ENCODE measurements around the gene GRN.
"Not testable (repeated sequence)": the region's sequence is repeated elsewhere in the genome, so short reads cannot be mapped to it uniquely, and the experiment has no call there.

The GRN gene

DNA sequence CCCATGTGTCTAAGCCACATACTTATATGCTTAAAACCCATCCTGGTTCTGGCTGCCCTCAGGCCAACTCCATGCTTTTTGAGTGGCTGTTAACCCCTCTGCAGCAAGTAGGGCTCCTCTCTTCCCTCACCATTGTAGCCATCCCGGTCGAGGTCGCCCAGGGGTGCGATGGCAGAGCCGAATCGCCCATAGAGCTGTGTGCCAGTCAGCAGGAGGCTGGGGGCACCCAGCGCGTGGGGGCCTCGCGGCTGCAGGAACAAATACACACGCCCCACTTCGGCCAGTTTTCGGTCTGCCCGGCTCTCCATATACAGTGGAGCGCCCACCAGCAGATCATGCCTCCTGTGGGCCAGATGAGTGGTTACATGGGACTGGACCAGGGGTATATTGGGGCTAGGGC is 38.3 kb downstream of the GRN start:
- no peak for DNase-seq (ENCODE audit: low spot score)

DNA sequence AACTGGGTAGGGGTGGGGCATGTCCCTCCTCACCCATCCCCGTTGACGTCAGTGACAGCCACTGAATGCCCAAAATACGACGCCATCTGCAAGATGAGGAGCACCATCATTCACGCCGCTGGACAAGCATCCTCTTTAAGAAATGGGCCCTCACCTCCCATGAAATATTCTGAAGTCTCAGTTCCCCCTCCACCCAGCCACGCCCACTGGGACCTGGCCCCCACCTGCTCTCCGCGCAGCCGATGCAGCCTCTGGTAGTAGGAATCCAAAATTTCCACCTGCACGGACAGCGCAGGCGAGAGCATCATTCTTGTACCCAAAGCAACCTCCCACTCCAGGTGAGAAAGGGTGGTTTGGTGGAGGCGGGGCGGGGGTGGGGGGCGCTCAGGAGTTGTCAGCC is 38.8 kb downstream of the GRN start:
- no peak for DNase-seq (ENCODE audit: low spot score)

DNA sequence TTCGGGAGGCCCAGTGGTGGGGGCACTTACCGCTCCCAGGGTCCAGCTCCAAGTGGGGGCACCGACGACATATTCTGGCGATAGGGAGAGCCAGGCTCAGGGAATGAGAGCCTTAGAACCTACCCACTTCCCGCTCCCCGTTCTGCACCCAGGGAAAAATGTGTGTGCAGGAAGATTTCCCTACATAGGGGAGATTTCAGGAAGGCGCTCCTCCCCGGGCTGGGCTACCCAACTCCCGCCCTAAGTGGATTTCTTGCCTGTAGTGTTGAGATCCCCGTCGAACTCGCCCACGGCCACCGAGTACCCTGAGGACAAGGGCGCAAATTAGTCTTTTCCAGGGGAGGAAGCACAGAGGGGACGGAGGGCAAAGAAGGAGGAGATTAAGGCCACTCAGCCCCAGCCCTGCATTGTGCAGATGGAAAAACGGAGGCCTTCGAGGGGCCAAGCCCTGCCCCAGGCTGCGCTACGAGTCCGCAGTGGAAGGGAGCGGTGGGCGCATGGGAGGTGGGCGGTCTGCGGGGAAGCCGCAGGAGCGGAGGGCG is 39.2 kb downstream of the GRN start:
- no peak for DNase-seq (ENCODE audit: low spot score)

DNA sequence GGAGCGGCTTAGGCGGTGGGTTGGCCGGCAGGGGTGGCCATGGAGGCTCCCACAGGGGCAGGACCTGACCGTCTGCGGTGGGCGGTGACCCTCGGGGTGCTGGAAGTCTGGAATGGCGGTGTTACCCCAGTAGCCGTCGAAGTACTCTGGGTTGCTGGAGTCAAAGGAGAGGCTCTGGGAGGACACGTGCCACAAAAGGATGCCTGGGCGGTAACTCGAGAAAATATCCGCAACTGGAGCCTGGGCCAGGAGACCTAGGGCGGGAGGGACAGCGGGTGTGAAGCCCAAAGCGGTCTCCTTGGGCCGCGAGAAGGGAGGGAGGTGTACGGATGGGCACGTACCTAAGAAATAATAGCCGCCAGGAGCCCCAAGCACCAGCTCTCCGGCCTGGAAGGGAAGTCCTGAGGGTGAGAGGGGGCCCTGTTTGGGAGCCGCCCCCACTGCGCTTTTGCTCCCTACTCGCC is 39.8 kb downstream of the GRN start:
- DNase-seq (ENCODE audit: low spot score) = no peak

DNA sequence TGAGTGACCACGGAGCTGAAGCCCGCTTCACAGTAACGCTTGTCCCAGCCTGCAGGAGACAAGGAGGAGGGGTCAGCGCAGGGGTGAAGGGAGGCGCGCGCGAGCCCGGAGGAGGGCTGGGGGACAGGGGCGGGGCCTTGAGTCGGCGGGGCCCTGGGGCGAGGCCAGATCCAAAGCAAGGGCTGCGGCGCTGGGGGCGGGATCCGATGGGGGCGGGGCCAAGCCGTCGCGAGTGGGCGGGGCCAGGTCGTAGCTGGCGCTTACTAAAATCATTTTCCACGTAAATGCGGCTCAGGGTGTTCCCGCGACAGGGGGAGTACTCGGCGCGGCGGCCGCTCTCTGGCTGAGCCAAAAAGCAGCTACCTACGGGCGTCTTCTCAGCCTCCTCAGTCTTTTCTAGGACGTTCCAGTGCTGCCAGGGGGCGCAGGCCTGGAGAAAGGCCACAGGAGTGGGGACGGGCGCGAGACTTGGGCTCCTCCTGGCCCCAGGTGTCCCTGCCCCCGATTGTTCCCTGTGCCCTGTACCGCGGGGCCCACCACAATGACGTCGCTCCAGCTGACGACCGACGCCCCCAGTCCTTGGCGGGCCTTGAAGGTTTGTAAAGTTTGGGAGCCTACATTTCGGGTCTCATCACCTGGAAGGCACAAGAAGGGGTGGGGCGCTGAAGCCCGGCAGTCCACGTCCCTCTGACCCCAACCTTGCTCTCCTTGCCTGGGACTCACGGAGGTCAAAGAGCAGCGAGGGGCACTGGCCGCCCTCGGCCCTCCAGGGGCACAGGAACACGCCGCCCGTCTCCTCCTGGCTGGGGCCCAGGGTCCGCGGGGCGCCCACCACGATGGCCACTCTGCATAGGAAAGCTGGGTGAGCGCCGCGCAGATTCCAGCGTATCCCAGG is 40.4 kb downstream of the GRN start:
- peak; percentile 84 for DNase-seq (ENCODE audit: low spot score)

DNA sequence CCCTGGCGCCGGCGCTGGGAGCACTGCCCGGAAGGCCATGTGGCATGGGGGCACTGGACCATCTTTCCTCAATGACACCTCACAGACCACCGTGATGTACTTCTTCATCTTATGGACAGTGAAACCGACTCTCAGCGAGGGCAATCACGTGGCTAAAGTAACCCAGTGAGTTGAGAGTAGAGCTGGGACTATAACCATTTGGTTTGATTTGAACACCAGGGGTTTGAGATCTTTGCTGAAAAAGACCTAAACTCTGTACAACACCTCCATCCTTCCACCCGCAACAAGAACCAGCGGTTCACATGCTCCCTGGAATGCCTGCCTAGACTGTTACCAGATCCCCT is 41.1 kb downstream of the GRN start:
- DNase-seq (ENCODE audit: low spot score) = no peak

DNA sequence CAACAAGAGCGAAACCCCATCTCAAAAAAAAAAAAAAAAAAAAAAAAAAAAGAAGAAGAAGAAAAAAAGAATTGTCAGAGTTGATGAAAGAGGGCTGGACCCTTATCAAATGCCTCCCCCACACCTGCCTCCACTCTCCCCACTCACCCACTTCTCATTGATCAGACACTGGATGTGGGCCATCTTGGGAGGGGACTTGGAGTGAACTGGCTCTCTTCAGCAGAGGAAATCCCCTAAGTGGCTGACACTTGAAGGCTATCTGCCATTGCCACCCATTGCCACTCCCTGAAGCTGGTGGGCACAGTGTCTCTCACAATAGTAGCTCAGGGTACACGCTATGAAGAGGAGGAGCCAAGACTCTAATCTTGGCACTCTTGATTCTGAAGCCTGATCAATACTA is 42.7 kb downstream of the GRN start:
- no peak for DNase-seq (ENCODE audit: low spot score)

DNA sequence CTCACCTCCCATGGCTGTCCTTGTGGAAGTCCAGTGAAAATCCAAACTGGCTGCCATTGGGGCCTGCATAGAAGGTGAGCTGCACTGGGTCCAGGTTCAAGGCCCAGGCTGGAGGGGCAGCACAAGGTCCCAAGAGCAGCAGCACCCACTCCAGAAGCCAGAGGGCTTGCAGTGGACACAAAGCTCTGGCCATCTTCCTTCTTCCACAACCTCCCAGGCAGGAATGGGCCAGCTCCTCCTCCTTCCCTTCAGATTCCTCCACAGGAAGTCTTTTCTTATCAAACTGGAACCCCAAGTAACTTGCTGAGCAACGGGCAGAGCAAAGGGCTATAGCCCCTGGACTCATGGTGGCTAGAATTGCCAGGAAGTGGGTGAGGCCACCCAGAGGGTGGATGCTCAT is 44.2 kb downstream of the GRN start, which contains the start of gene ITGA2B:
TSS of gene ITGA2B (minus strand) at position 369 of the 400 bp plus-strand sequence. CDS start at position 193, 176 bp downstream.
- no peak for DNase-seq (ENCODE audit: low spot score)

DNA sequence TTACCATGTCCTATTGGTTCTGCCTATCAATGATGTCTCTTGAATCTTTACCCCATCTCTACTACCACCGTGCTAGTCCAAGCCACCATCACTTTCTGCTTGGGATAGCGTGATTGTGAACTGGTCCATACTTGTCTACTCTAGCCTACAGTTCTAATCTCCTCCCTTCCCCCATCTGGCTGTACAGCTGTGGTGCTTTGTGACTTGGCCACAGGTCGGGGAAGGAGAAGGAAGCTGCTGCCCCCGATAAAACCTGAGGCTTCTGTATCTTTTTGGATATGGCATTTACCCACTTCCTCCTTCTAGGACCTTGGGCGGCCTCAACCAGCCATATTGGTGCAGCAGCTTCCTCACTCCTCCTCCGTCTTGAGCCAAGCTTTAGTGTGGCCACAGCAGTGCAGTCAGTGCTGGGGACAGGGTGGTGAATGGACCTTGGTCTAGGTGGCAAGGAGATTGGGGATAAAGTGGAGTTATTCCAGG is 44.7 kb downstream of the GRN start:
- DNase-seq (ENCODE audit: low spot score) = no peak

DNA sequence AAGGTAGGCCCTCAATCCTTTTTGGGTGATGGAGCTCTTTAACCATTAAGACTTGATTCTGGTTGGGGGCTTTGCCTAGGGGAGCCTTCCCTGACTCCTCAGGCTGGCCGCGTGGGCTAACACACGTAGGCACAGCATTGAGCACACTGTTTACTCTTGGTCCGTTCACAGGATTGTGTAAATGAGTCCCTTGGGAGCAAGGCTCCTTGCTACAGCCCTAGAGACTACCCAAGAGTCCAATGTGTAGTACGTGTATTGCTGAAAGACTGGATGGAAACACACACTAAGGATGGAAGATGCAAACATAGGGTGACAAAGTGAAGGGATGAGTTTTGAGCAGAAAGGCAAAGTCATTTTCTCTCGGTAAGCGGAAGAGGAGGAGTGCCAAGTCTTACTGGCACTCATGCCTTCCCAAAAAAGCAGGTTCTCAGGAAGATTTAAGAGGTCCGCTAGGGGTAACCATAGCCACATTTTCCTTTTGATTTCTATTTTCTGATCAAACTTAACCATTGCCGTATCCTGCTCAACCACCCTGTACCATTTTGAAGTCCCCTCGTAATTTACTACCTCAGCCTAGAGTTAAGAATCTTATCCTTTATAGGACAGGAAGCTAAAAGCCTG is 45.3 kb downstream of the GRN start:
- no peak for DNase-seq (ENCODE audit: low spot score)

DNA sequence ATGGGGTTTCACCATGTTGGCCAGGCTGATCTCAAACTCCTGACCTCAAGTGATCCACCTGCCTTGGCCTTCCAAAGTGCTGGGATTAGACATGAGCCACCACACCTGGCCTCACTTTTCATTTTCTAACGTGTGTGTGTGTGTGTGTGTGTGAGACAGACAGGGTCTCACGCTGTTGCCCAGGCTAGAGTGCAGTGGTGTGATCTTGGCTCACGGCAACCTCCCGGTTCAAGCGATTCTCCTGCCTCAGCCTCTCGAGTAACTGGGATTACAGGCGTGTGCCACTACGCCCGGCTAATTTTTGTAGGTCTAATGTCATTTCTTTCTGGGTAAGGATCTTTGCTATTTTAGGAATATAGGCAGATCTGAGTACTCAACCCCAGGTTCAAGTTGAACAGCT is 49.0 kb downstream of the GRN start:
- not testable (repeated sequence) for DNase-seq (ENCODE audit: low spot score)

DNA sequence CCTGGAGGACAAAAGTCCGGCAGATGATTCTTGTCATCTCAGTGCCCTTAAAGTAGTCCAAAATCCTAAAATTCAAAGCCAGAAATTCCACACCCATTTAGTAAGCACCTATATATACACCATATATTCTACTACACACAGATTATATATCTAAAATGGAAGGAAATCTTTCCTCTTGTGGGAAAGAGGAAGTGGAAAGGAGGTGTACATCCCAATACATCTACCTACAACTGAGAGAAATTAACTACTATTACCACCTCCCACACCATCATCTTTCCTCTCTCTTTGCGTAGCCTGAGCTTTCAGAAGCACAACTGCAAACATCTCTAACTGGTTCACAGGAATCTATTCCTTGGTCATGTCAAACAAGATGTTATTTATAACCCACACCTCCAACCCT is 49.7 kb downstream of the GRN start:
- no peak for DNase-seq (ENCODE audit: low spot score)

DNA sequence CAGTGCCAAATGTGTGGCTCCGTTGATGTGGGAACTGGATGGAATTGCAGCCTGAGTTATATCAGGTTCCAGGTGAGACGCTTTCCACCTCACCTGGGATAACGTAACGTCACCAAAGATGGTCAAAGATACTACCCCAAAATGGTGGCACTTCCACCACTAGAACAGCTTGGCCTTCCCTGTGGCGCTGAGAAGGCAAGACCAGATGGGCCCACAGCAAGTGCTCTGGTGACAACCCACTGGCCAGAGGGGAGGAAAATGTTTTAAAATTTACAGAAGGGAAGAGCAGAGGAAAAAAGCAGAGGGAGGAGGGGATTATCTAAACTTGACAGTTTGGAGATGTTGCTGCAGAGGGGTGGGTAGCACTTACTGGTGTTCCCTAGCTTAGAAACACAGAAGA is 51.8 kb downstream of the GRN start:
- no peak for DNase-seq (ENCODE audit: low spot score)

DNA sequence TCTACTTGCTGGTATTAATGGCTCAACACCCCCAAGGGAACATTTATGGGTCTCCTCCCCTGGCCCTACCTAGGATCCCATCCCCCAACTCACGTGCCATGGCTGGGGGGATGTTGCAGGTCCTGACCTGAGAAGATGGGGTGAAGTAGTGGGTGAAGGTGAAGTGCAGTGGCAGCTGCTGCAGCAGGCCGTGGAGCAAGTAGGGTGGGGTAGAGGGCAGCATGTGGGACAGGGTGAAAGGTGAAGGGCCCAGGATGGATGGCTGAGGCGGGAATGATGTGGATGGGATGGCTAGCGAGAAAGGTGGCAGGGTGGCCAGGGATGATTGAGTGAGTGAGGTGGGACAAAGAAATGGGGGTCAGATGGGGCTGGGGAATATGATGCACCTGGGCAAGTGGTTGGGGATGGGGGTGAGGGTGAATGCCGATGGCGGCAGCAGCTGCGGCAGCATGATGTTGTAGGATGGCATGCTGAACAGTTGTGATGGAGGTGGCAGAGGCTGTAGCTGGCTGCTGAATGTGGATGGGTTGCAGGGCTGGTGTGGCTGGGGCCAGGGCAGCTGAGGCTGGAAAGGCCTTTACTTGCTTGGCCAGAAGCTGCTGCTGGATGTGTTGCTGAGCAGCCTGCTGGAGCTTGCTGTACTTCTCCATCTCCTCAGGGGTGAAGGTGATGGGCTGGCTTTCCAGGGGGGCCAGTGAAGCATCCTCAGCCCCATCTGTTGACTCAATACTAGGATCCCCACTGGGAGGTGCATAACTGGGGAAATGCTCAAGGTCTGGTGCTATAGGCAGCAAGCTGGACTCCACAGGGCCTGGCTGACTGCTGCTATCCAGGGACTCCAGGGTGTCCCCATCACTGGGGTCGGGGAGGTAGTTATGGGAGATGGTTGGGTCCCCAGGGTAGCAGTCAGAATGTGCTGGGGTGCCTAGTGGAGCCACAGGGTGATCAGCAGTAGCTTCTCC is 52.7 kb downstream of the GRN start:
- DNase-seq (ENCODE audit: low spot score) = no peak

DNA sequence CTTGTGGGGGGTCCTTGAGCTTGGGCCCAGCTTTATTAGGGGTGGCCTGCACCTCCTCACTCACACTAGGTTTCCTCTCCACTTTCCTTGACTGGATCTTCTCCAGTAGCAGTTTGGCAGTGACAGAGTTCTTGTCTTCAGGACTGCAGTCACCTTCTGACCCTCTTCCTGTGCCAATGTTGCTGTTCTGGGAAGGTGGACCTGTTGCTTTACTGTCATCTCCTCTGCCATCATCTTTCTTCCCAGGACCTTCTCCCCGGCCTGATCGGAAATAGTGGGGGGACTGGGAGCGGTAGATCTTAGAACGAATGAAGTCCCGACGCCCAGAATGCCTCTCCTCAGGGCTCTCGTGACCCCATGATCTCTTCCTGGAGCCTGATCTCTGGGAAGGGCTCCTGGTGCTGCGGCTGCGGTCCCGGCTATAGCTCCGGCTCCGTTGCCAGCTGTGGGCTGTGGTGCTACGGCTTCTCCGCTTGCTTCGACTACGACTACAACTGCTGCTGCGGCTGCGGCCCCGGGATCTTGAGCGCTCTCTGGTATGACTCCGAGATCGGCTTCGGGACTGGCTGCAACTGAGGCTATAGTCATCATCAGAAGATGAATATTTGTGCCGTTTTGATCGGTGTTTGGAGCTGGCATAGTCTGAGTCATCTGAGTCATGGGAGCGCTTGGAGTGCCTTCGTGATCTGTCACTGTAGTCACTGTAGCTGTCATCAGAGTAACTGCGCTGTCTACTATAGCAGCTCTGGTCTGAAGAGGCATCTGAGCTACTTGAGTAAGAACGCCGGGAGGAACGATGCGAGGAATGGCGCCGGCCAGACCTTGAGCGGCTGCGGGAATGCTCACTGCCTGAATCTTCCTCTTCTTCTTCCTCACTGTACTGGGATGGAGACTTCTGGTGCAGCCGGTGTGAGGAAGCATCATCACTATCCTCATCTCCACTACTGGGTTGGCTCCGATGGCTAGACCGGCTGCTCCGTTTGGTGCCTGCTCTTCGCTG is 53.9 kb downstream of the GRN start:
- DNase-seq (ENCODE audit: low spot score) = no peak

DNA sequence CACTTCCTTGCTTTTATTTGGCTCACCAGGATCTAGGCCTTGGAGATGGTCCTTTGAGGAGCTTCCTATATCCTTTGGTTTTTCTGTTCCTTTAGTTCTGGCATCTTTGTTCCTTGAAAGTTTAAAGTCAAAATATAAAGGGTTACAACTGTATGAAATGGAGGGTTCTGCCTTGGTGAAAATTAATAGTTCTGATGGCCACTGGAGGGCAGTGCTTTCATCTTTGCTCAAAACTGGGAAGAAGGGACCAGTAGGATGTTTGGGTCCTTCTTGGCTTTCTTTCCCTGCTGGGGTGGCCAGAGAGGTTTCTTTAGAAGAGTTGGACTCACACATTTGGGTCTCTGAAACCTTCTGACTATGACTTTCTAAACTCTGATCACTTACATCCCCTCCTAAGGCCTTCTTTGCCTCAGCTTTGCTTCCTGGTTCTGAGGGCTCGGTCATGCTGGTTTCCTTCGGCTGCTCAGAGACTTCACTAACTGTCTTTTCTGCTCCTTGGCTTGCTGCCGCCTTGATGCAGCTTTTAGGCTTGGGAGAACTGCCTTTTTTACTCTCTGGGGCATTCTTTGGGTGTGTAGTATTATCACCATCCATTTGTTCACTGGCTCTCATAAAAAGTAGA is 55.2 kb downstream of the GRN start:
- no peak for DNase-seq (ENCODE audit: low spot score)
